Renal pelvis (tissue), 4 donors: ENCODE measurements around the gene BAG1. TPM values are rescaled to one million over a fixed set of nuclear protein-coding genes. Genes with fewer than 3 reads are reported as not detected.

Experiments used
- DNase-seq: peaks from one replicate; pipeline ENCODE4 v3.0.0-alpha.2; 2013
- polyA plus RNA-seq, 3 donors: library from polyadenylated mRNA; unstranded; fragments of 120-200 nt; gene quantifications; one replicate each; pipeline ENCODE4 v1.2.1, GENCODE V29; 2013; ENCODE audit not compliant: insufficient read length in 3 of 3

BAG1 gene
- polyA plus RNA-seq, 3 donors, result 74.8 to 80.3 (median 77.6) TPM

- DNase-seq, result no peak
Measured at GRCh38 chr9:33289496-33289895, 25.0 kb upstream of the BAG1 start.

DNA sequence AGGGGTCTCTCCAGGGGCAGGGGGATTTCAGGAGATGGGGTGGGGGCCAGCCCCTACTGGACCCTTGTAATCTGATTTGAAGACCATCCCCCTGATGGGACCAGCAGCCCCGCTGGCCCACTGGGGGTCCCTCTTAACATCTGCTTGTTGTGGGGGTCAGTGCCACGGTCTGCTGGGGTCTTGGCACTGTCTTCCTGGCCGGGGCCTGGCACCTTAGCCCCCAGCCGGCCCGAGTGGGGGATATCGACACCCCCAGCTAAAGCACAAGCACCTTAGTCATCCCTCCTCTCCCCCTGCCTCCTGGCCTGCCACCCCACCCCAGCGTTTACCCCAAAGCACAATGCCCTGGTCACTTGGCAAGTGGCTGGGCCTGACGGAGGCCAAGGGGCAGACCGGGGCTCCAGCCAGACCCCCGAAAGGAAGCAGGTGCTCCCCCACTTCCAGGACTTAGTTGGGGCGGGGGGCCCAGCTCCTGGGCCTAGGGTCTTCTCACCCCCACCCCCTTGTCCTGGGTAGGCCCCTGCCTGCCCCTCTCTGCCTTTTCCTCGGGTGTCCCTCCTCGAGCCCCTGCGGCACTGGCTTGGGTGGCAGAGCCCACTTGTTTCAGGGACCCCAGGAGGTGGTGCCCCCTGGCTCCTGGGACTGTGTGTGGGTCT is 24.4 kb upstream of the BAG1 start:
- DNase-seq, result no peak

GRCh38 chr9:33288235-33288634 is 23.7 kb upstream of the BAG1 start:
- no peak for DNase-seq

GRCh38 chr9:33287087-33287490 is 22.6 kb upstream of the BAG1 start:
- DNase-seq, result peak; percentile 44

- no peak for DNase-seq
Measured at GRCh38 chr9:33285502-33285901, 21.0 kb upstream of the BAG1 start.

DNA sequence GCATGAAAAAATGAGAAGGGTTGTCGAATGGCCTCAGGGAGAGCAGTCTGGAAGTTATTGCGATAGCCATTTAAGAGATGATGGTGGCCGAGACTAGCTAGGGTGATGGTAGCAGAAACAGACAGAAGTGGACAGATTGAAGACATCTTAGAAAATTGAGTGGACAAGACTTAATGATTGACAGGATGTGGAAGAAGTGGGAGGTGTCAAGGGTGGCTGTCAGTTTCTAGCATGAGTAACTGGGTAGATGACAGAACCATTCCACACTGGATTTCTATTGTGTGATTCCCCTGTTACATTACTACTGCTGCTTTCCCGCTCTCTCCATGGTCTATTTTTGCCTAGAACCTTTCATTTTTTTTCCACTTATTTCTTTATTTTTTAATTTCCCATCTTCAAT is 13.0 kb upstream of the BAG1 start:
- no peak for DNase-seq

DNA sequence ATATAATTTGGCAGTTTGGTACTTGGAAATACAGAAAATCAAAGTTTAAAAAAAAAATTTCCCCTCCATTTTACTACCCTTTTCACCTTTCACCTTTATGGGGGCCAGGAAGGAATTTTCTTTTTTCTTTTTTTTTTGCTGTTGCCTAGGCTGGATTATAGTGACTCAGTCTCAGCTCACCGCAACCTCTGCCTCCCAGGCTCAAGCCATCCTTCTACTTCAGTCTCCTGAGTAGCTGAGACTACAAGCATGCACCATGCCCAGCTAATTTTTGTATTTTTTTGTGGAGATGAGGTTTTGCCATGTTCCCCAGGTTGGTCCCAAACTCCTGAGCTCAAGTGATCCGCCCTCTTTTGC is 9.4 kb upstream of the BAG1 start:
- DNase-seq, result no peak

DNA sequence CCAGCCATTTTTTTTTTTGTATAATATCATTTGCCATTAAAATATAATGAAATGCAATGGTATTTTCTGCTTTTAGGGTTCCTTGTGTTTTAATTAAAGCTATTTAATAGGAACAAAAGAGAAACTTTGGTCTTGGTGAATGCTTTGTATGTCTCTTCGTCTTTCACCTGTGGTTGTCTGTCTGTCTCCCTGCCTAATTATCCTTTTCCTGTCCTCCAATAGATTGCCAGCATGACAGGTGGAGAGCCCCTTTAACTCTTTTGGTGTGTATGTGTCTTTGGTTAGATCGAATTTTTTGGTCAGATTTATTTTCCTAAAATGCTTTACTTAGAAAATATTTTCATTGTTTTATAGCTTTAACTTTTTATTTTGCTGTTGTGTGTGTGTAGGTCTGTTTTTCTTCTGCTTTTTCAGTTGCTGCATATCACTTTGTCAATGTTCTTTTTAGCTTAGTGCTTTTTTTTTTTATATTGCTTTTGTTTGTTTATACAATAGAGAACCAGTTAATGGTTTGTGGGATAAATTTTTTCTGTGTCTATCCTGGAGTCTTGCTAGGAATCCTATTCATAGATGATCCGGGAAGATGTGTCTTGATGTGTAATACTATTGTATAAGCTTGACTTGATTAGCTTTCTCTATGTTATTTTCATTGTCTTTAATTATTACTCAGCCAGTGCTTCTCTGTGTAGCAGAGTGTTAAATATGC is 8.9 kb upstream of the BAG1 start:
- DNase-seq, result no peak

DNA sequence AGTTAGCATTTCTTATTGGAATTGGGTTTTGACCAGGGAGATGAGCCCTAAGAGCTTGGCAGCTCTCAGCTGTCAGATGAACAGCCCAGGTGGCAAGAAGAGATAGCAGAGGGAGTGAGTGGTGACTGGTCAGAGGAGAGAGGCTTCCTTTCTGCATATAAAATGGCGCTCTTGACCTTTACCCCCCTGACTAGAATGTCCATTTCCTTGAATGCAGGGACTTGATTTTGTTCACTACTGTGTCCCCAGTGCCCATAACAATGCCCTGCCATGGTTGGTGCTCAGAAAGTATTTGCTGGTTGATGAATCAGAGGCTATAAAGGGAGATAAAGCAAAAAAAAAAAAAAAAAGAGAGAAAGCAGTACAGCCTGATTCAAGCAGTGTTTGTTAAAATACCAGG is 7.6 kb upstream of the BAG1 start:
- DNase-seq, result no peak

DNA sequence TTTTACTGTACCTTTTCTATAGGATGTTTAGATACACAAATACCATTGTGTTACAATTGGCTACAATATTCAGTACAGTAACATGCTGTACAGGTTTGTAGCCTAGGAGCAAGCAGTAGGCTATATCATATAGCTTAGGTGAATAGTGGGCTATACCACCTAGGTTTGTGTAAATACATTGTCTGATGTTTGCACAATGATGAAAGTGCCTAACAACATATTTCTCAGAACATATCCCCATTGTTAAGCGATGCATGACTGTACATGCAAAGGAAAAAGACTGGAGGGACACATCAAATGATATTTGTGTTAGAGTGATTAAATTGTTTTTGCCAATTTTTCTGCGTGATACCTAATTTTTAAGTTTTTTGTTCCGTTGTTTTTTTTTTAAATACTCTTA is 5.6 kb upstream of the BAG1 start:
- no peak for DNase-seq

DNA sequence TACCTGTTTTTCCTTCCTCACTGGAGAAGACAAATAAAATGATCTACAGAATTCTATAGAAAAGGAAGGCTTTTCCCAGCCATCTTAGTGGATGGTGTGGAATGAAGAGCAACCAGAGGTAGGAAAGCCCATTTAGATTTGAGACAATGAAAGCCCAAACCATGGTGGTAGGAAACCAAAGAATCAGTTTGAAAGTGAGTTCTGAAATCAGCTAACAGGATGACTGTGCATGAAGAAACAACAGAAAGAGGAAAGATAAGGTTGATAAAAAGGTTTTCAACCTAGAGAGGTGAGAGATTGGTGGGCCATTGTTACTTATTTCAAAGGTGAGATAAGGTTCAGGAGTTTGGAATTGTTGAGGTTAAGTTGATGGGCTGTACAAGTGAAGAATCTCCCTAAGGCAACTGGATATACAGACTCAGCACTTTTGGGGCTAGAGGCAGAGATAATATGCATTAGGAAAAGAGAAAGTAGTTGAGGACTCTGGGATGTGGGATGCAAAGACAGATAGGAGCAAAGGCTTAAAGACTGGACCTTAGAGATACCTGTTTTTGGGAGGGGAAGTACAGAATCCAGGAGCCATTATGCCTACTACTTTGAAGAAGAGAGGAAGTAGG is 2.8 kb upstream of the BAG1 start:
- no peak for DNase-seq

- DNase-seq, result no peak
Measured at GRCh38 chr9:33265211-33265865, 830 bp upstream of the BAG1 start.

DNA sequence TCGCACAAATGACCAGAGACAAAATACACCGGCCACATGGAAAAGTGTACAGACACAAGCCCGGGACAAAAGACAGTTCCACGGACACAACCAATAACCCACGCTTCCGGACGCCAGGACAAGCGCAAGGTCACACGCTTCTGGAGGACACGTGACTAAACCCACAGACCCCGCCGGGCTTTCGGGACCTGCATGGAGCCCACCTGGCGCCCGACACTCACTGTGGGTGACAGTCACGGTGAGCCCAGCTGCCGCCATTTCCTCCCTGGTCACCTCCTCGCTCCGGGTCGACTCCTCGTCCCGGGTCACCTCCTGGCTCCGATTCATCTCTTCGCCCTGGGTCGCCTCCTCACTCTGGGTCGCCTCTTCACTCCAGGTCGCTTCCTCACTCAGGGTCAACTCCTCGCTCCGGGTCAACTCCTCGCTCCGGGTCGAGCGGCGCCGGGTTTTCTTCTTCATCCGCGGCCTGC is 470 bp downstream of the BAG1 start:
- DNase-seq, result no peak

- DNase-seq, result peak; percentile 19
Measured at GRCh38 chr9:33263131-33264002, 1.1 kb downstream of the BAG1 start.

DNA sequence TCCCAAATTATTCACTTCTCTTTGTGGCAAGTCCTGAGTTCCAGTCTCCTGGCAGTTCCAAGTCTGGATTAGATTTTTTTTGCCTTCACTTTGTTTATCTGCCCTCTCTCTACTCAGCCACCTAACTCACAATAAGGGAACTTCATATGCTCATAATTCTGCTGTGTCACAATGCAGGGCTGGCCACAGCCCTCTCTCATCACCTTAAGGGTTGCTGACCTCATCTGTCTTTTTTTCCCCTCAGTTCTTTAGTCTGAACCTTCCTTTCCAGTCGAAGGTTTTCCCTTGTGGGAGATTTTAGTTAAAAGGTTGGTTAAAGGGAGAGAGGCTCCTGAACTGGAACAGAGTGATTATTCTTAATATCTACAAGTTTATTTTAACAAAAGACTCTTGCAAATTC is 4.1 kb downstream of the BAG1 start:
- no peak for DNase-seq

DNA sequence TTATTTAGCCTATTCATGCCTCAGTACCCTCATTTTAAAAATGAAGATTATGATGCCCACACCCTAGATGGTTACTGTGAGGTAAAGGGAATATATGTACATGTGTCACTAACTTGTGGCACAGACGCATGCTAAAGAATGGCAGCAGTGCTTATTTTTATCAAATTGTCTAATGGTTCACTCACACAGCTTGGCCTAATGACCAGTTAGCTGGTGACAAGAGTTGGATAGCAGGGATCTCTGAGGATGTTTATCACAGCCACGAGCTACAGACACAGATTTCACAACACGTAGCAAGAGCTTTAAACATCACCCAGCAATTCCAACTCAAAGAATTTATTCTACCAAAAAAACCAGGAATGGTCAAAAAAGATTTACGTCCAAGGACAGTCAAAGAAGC is 7.2 kb downstream of the BAG1 start:
- no peak for DNase-seq

GRCh38 chr9:33256236-33256635 is 8.3 kb downstream of the BAG1 start:
- no peak for DNase-seq

- DNase-seq, result no peak
Measured at GRCh38 chr9:33255471-33255870, 9.0 kb downstream of the BAG1 start.

DNA sequence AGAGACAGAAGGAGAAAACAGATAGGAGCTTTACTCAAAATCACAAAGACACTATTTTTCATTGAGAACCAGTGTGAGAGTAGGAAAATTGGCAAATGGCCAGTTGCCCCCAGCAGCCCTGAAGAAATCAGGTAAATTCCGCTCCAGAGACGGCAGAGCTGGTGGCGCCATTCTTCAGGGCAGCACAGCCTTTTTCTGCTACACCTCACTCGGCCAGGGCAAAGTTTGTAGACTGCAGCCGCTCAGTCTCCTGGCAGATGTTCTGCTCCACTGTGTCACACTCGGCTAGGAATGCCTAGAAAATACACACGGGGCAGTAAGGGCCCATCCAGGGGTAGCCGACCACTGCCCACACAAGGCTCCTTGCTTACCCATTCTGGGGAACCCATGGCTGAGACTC is 9.5 kb downstream of the BAG1 start:
- no peak for DNase-seq

- no peak for DNase-seq
Measured at GRCh38 chr9:33254211-33254610, 10.3 kb downstream of the BAG1 start.

- no peak for DNase-seq
Measured at GRCh38 chr9:33250458-33250995, 14.0 kb downstream of the BAG1 start.

DNA sequence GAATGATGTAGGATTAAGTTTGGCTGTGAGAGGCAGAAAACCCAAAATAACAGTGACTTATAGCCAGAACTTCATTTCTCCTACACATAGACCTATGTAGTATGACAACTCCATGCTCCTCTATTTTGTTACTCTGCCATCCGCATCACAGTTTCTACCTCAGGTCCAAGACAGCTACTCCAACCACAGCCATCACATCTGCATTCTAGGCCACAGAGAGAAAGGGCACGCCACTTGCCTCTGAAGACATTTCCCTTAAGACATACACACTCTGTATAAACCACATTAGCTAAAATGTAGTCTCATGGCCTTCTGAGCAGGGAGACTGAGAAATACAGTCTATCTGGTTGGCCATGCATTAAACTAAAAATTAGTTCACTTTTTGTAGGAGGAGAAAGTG is 14.5 kb downstream of the BAG1 start:
- no peak for DNase-seq
